ENCODE results near the gene VIPR2.

- no peak for TF ChIP-seq CTCF (IDR thresholded peaks at IDR 0.05)
- no peak for TF ChIP-seq POLR2A (IDR thresholded peaks at IDR 0.05)
Observed at GRCh38 chr7:159126311-159127260, 18.1 kb downstream of the VIPR2 start.
